Activated naive CD4-positive, alpha-beta T cell treated with anti-CD3 and anti-CD28 coated beads, Interleukin-2, amount 50 U/mL, for 72 hours (primary cell): ENCODE results near the gene MB. TPM values are rescaled to one million over a fixed set of nuclear protein-coding genes. Genes with fewer than 3 reads are reported as not detected.
A peak's percentile ranks its signal among the peaks of the same experiment; 100 is the strongest.

Experiments
- ATAC-seq, 2 donors: fragments of 150-1000 bp; cut with Tn5 transposase; 2 replicates each; pipeline ENCODE4 v1.10.0; 2021; ENCODE audit warnings: mild to moderate bottlenecking in 2 of 2, moderate library complexity in 2 of 2
- DNase-seq, 2 donors: peaks; one replicate each; pipeline ENCODE4 v3.0.0; 2021 to 2022; ENCODE audit warnings: low spot score in 2 of 2
- H3K27ac Mint-ChIP-seq, 2 donors: one replicate each; pipeline ENCODE4 v1.8.0; 2022; ENCODE audit warnings: mild to moderate bottlenecking in 2 of 2, mixed read lengths in 2 of 2
- H3K36me3 Mint-ChIP-seq, 2 donors: one replicate each; pipeline ENCODE4 v1.8.0; 2022; ENCODE audit warnings: mixed read lengths in 2 of 2
- H3K9me3 Mint-ChIP-seq, 2 donors: one replicate each; pipeline ENCODE4 v1.8.0; 2022; ENCODE audit warnings: mixed read lengths in 2 of 2
- total RNA-seq, 2 donors: library from RNA; stranded (reverse); gene quantifications; one replicate each; pipeline ENCODE4 v1.2.3, GENCODE V29; 2022

MB gene
- total RNA-seq, 2 donors from 2014 or later: 0.47 TPM; not detected in 1

GRCh38 chr22:35558719-35559118 lies 58.4 kb downstream of the MB start:
- Mint-ChIP-seq H3K9me3 (no peaks in the 10 kb centered on the region), H3K27ac (no peak overlapping the region), H3K36me3 (no peaks in the 10 kb centered on the region)
- DNase-seq: no peak
- ATAC-seq: no peak

GRCh38 chr22:35558031-35558430 lies 59.1 kb downstream of the MB start:
- Mint-ChIP-seq H3K9me3 (no peaks in the 10 kb centered on the region), H3K36me3 (no peaks in the 10 kb centered on the region), H3K27ac (no peak overlapping the region)
- ATAC-seq (peak in 1 of 2 donors; percentile 16), DNase-seq (no peak)

Other genes with a start within 250 kb of the MB start
- gene HMOX1, start 236.2 kb downstream of the MB start, total RNA-seq: under 1 TPM; 0.14 to 0.48 TPM
- 100 to 1,000 TPM; 157 to 310 TPM for gene MCM5, start 217.2 kb downstream of the MB start, total RNA-seq
- gene RASD2, start 76.5 kb downstream of the MB start, total RNA-seq: under 1 TPM; 0.08 to 0.46 TPM
- gene APOL6, start 31.1 kb upstream of the MB start, total RNA-seq: 10 to 100 TPM; 23.5 to 33.2 TPM
- gene APOL5, start 100.5 kb upstream of the MB start, total RNA-seq: not detected